Measurements from ENCODE around the gene CHST11.
"Not testable (repeated sequence)": the region's sequence is repeated elsewhere in the genome, so short reads cannot be mapped to it uniquely, and the experiment has no call there.

CHST11 gene

GRCh38 chr12:104568935-104569334 lies 112.2 kb downstream of the CHST11 start:
- no peak for TF ChIP-seq CTCF (IDR thresholded peaks at IDR 0.05; ENCODE audit: low read depth, low read length)
- no peak overlapping the region for H3K4me3 ChIP-seq (ENCODE audit: low read depth, low read length)

- TF ChIP-seq CTCF (IDR thresholded peaks at IDR 0.05; ENCODE audit: low read depth, low read length): no peak
- no peak overlapping the region for H3K4me3 ChIP-seq (ENCODE audit: low read depth, low read length)
Observed at GRCh38 chr12:104569346-104570173, 112.8 kb downstream of the CHST11 start.

GRCh38 chr12:104570174-104570907 lies 113.6 kb downstream of the CHST11 start:
- TF ChIP-seq CTCF (IDR thresholded peaks at IDR 0.05; ENCODE audit: low read depth, low read length): no peak
- no peak overlapping the region for H3K4me3 ChIP-seq (ENCODE audit: low read depth, low read length)

- TF ChIP-seq CTCF (IDR thresholded peaks at IDR 0.05; ENCODE audit: low read depth, low read length): no peak
- no peak overlapping the region for H3K4me3 ChIP-seq (ENCODE audit: low read depth, low read length)
Observed at GRCh38 chr12:104571328-104571727, 114.6 kb downstream of the CHST11 start.

GRCh38 chr12:104574353-104574752 lies 117.6 kb downstream of the CHST11 start:
- H3K4me3 ChIP-seq (ENCODE audit: low read depth, low read length): not testable (repeated sequence)

- not testable (repeated sequence) for H3K4me3 ChIP-seq (ENCODE audit: low read depth, low read length)
Observed at GRCh38 chr12:104574758-104575157, 118.0 kb downstream of the CHST11 start.

- H3K4me3 ChIP-seq (ENCODE audit: low read depth, low read length): no peak overlapping the region
- no peak for TF ChIP-seq CTCF (IDR thresholded peaks at IDR 0.05; ENCODE audit: low read depth, low read length)
Observed at GRCh38 chr12:104575442-104576186, 118.9 kb downstream of the CHST11 start.
